ENCODE results near the gene RPF1.

DNA sequence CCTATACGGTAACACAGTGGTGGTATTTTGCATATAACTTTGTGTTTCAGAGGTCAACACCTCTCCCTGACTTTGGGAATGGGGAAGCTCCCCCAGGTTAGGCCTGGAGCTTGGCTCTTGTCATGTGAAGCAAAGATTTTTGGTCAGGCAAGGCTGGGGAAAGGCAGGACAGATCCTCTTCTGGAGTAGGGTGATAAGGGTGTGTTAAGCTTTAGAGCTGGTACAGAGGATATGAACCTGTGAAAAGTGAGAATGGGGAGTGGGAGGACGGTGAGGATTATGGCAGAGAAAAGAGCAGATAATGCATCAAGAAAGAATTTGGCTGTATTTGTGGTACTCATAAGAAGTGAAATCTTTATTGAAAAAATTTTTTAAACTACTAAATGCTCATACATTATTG, 2.3 kb downstream of the RPF1 start:
- TF ChIP-seq, protein P1, sequence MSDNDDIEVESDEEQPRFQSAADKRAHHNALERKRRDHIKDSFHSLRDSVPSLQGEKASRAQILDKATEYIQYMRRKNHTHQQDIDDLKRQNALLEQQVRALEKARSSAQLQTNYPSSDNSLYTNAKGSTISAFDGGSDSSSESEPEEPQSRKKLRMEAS (CRISPR knock-in tag; IDR thresholded peaks at IDR 0.05) = no peak
- TF ChIP-seq, protein P2, sequence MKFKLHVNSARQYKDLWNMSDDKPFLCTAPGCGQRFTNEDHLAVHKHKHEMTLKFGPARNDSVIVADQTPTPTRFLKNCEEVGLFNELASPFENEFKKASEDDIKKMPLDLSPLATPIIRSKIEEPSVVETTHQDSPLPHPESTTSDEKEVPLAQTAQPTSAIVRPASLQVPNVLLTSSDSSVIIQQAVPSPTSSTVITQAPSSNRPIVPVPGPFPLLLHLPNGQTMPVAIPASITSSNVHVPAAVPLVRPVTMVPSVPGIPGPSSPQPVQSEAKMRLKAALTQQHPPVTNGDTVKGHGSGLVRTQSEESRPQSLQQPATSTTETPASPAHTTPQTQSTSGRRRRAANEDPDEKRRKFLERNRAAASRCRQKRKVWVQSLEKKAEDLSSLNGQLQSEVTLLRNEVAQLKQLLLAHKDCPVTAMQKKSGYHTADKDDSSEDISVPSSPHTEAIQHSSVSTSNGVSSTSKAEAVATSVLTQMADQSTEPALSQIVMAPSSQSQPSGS (CRISPR knock-in tag; IDR thresholded peaks at IDR 0.05; ENCODE audit: borderline replicate concordance, low read depth) = no peak
- TF ChIP-seq, protein P3, sequence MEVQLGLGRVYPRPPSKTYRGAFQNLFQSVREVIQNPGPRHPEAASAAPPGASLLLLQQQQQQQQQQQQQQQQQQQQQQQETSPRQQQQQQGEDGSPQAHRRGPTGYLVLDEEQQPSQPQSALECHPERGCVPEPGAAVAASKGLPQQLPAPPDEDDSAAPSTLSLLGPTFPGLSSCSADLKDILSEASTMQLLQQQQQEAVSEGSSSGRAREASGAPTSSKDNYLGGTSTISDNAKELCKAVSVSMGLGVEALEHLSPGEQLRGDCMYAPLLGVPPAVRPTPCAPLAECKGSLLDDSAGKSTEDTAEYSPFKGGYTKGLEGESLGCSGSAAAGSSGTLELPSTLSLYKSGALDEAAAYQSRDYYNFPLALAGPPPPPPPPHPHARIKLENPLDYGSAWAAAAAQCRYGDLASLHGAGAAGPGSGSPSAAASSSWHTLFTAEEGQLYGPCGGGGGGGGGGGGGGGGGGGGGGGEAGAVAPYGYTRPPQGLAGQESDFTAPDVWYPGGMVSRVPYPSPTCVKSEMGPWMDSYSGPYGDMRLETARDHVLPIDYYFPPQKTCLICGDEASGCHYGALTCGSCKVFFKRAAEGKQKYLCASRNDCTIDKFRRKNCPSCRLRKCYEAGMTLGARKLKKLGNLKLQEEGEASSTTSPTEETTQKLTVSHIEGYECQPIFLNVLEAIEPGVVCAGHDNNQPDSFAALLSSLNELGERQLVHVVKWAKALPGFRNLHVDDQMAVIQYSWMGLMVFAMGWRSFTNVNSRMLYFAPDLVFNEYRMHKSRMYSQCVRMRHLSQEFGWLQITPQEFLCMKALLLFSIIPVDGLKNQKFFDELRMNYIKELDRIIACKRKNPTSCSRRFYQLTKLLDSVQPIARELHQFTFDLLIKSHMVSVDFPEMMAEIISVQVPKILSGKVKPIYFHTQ (CRISPR knock-in tag; IDR thresholded peaks at IDR 0.05) = no peak
- TF ChIP-seq ZNF121 (CRISPR knock-in tag; IDR thresholded peaks at IDR 0.05) (no peak), CREM (CRISPR knock-in tag; IDR thresholded peaks at IDR 0.05) (no peak), ETV6 (CRISPR knock-in tag; IDR thresholded peaks at IDR 0.05) (no peak), TEAD4 (CRISPR knock-in tag; IDR thresholded peaks at IDR 0.05) (no peak)
- TF ChIP-seq, protein P4, sequence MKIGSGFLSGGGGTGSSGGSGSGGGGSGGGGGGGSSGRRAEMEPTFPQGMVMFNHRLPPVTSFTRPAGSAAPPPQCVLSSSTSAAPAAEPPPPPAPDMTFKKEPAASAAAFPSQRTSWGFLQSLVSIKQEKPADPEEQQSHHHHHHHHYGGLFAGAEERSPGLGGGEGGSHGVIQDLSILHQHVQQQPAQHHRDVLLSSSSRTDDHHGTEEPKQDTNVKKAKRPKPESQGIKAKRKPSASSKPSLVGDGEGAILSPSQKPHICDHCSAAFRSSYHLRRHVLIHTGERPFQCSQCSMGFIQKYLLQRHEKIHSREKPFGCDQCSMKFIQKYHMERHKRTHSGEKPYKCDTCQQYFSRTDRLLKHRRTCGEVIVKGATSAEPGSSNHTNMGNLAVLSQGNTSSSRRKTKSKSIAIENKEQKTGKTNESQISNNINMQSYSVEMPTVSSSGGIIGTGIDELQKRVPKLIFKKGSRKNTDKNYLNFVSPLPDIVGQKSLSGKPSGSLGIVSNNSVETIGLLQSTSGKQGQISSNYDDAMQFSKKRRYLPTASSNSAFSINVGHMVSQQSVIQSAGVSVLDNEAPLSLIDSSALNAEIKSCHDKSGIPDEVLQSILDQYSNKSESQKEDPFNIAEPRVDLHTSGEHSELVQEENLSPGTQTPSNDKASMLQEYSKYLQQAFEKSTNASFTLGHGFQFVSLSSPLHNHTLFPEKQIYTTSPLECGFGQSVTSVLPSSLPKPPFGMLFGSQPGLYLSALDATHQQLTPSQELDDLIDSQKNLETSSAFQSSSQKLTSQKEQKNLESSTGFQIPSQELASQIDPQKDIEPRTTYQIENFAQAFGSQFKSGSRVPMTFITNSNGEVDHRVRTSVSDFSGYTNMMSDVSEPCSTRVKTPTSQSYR (CRISPR knock-in tag; IDR thresholded peaks at IDR 0.05) = no peak
- TF ChIP-seq, protein P5, sequence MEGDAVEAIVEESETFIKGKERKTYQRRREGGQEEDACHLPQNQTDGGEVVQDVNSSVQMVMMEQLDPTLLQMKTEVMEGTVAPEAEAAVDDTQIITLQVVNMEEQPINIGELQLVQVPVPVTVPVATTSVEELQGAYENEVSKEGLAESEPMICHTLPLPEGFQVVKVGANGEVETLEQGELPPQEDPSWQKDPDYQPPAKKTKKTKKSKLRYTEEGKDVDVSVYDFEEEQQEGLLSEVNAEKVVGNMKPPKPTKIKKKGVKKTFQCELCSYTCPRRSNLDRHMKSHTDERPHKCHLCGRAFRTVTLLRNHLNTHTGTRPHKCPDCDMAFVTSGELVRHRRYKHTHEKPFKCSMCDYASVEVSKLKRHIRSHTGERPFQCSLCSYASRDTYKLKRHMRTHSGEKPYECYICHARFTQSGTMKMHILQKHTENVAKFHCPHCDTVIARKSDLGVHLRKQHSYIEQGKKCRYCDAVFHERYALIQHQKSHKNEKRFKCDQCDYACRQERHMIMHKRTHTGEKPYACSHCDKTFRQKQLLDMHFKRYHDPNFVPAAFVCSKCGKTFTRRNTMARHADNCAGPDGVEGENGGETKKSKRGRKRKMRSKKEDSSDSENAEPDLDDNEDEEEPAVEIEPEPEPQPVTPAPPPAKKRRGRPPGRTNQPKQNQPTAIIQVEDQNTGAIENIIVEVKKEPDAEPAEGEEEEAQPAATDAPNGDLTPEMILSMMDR (IDR thresholded peaks at IDR 0.05) = no peak
- TF ChIP-seq, protein P6, sequence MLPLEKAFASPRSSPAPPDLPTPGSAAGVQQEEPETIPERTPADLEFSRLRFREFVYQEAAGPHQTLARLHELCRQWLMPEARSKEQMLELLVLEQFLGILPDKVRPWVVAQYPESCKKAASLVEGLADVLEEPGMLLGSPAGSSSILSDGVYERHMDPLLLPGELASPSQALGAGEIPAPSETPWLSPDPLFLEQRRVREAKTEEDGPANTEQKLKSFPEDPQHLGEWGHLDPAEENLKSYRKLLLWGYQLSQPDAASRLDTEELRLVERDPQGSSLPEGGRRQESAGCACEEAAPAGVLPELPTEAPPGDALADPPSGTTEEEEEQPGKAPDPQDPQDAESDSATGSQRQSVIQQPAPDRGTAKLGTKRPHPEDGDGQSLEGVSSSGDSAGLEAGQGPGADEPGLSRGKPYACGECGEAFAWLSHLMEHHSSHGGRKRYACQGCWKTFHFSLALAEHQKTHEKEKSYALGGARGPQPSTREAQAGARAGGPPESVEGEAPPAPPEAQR (CRISPR knock-in tag; IDR thresholded peaks at IDR 0.05) = no peak

Data from WTC11 (cell line).